Choroid plexus epithelial cell (primary cell): Measurements from ENCODE around the gene SPIN4.
"Not testable (repeated sequence)": the region's sequence is repeated elsewhere in the genome, so short reads cannot be mapped to it uniquely, and the experiment has no call there.

Experiments
- DNase-seq: peaks from one replicate; pipeline ENCODE4 v3.0.0-alpha.2; 2010; ENCODE audit warnings: low read depth
- H3K4me3 ChIP-seq: 2 replicates; pipeline ENCODE4 v1.5.1; 2011; ENCODE audit warnings: low read depth, mild to moderate bottlenecking, control low read depth, low read length, moderate library complexity
- CTCF ChIP-seq: conservative IDR thresholded peaks from 2 replicates; pipeline ENCODE4 v1.5.1; 2011; ENCODE audit warnings: low read depth, mild to moderate bottlenecking, control low read depth, inconsistent platforms, low read length, moderate library complexity

The SPIN4 gene

DNA sequence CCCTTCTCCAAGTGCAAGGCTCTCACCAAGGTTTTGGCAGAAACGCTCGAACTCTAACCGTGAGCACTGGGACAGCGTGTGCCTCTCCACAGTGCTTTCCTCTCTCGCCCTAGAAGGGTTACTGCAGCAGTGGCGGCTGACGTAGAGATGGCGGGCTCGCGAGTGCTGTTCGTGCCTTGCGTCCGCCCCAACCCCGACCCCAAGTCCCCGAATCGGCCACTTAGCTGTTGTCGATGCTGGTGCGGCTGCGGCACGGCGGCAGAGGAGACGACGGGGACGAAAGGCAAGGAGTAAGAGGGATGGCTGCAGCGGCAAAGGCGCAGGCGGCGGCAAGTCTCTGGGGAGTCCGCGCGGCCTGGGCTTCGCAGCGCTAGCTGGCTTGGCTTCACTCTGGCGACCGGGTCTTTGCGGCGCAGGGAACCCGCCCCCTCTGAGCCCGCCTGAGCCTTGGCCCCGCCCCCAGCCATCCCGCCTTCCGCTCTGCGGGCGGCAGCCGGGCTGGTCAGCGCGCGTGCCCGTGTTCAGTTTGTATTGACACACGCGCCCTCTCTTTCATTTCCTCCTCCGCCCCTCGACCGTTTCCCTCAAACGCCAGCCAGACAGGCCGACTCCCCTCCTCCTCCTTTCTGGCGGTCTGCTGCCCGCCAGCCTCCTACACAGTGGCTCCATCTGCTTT, at the start of gene SPIN4:
TSS of gene SPIN4 (minus strand) at position 392 of the 676 bp plus-strand sequence. CDS start 513 bp downstream, outside the sequence.
- DNase-seq, result peak; percentile 79
- no peak for TF ChIP-seq CTCF
- H3K4me3 ChIP-seq, result peak within 1 kb of the TSS; percentile 72

DNA sequence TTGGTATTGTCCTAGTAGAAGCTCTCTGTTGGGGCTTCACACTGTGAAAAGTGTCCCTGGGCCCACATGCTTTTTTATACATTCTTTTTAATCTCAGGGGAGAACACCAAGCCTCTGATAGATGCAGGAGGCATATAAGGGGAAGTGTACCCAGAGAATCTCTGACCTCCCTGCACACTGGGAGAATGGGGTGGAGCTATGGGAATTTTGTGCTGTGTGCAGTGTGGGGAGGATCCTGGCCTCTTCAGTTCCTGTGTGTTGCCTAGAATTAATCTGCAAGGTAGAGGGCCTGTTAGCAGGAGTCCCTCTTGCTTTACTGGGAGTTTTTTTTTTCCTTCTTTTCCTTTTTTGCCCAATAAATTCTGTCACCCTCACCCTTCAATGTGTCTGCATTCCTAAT, 49.2 kb upstream of the SPIN4 start:
- TF ChIP-seq CTCF, result no peak
- DNase-seq, result no peak

DNA sequence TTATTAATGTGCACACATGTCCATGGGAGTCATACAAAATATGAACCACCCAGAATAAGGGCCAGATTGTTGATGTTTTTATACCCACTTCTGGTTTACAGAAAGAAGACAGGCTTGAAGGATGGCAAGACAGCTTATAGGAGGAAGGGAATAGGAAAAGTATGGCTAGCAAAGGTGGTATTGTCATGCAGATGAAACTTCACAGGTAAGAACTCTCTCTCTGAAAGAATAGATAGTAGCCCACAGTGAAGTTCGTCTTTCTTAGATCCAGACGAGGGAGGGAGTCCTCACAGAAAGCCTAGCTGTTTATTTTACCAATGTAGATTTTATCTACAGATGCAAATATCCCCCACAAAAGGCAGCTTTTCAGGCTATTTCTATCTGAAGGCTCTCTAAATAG, 43.7 kb upstream of the SPIN4 start:
- DNase-seq, result no peak
- no peak for TF ChIP-seq CTCF

More for the DNA sequence above, 49.2 kb upstream of the SPIN4 start:
- no peak overlapping the region for H3K4me3 ChIP-seq

GRCh38 chrX:63393094-63393493, 42.0 kb upstream of the SPIN4 start:
- not testable (repeated sequence) for DNase-seq, H3K4me3 ChIP-seq

More for the DNA sequence above, 43.7 kb upstream of the SPIN4 start:
- no peak overlapping the region for H3K4me3 ChIP-seq

DNA sequence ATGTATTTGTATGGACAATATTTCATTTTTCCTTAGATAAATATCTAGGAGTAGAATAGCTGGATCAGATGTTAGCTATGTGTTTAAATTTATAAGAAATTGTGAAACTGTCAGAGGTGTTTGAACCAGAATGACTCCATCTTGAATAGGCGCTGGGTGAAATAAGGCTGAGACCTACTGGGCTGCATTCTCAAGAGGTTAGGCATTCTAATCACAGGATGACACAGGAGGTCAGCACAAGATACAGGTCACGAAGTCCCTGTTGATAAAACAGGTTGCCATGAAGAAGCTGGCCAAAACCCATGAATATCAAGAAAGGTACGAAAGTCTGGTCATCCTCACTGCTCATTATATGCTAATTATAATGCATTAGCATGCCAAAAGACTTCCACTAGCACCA, 36.3 kb upstream of the SPIN4 start:
- H3K4me3 ChIP-seq, result no peak overlapping the region
- no peak for TF ChIP-seq CTCF
- DNase-seq, result no peak

- not testable (repeated sequence) for H3K4me3 ChIP-seq, DNase-seq
These were observed 33.1 kb upstream of the SPIN4 start for GRCh38 chrX:63384263-63384662.

- not testable (repeated sequence) for DNase-seq, H3K4me3 ChIP-seq
These were observed 21.9 kb upstream of the SPIN4 start for GRCh38 chrX:63373012-63373411.

DNA sequence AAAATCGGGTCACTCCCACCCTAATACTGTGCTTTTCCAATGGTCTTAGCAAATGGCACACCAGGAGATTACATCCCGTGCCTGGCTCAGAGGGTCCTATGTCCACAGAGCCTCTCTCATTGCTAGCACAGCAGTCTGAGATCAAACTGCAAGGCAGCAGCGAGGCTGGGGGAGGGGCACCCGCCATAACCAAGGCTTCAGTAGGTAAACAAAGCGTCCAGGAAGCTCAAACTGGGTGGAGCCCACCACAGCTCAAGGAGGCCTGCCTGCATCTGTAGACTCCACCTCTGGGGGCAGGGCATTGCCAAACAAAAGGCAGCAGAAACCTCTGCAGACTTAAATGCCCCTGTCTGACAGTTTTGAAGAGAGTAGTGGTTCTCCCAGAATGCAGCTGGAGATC, 16.6 kb upstream of the SPIN4 start:
- DNase-seq, result not testable (repeated sequence)

GRCh38 chrX:63363788-63364187, 12.7 kb upstream of the SPIN4 start:
- no peak for DNase-seq
- no peak for TF ChIP-seq CTCF
- H3K4me3 ChIP-seq, result no peak overlapping the region

More for the DNA sequence above, 16.6 kb upstream of the SPIN4 start:
- H3K4me3 ChIP-seq, result not testable (repeated sequence)
